ENCODE results near the gene QSOX2.

The QSOX2 gene

DNA sequence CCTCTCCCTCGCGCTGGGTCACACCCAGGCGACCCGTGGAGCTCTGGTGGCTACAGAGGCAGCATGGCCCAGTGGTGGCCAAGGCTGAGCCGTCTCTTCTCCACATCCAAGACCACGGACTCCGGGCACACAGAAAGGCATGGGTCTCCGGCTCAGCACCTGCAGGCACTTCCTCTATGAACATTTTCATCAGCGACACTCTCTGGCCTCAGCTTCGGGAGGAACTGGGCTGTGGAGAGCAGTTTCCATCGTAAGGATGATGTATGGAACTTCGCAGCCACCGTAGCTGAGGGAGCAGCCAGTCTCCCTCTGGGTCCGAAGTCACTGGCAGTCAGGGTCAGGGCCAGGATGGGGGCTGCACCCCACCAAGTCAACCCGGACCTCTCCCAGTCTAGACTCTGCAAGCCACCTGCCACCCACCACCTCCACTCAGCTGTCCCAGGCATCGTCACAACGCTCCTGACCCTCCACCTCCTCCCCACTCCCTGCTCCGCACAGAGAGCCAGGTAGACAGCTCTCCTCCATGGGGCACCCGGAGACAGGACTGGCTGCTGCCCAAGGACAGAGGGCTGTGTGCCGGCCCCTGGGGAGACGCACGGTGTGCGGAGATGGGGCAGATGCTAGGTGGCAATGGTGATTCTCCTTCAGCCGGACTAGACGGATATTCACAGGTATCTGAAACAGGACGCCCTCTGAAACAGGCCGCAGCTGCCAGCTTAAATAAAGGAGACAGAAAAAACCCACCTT, 9.7 kb downstream of the QSOX2 start:
- no peak for DNase-seq

DNA sequence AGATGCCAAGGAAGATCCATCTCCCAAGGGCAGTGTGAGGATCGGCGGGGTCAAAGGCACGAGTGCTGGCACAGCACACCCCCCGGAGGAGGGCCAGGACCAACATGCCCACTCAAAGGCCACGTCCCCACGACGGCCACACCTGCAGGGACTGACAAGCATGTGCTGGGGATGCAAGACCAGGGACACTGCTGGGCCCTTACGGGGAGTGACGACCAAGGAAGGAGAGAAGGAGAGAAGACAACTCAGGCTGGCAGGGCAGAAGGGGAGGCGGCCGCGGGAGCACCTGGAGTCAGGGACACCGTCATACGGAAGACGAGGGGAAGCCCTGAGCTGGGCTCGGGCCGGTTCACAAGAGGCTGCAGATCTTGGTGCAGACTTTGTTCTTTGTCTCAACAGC, 10.4 kb downstream of the QSOX2 start:
- DNase-seq: no peak

DNA sequence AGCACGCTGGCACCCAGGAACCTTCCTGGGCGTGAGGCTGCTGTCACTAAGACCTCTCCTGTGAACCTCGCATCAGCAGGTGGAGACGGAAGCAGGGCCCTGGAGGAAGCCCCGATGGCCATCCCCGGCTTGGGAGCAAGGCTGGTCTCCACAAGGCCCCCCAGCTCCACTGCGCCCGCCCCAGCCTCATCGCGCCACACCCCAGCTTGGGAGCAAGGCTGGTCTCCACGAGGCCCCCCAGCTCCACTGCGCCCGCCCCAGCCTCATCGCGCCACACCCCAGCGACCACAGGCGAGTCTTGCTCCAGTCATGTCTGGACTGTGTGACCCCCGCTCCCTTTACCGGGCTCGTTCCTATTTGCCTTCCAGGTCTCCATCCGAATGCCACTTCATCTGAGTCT, 11.0 kb downstream of the QSOX2 start:
- DNase-seq: no peak

DNA sequence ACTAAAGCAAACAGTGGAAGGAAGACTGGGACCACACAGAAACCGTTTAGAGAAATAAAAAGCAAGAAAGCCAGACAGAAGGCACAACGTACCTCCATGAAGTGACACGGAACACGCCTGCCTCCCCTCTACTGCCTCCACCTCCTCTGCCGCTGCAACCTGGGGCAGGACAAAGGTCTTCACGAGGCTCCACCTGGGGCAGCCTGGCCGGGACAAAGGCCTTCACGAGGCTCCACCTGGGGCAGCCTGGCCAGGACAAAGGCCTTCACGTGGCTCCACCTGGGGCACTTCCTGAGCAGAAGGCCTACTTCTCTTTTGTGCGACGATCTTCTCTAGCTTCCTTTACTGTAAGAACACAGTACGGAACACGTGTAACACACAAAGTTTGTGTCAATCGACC, 11.7 kb downstream of the QSOX2 start:
- DNase-seq: no peak

DNA sequence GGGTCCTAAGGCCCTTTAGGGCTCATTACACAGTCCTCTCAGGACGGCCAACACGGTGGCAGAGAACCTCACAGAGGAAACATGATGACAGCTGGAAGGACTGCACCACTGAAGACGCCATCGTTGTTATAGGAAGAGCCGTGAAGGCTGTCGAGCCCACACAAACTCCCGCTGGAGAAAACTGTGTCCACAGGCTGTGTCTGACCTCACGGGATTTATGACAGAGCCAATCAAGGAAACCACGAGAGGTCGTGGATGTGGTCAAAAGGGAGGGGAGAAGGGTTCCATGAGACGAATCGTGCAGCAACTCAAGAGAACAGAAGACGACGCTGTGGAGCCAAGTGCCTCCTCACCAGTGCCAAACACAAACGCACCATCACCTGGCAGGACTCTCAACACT, 12.2 kb downstream of the QSOX2 start:
- no peak for DNase-seq

DNA sequence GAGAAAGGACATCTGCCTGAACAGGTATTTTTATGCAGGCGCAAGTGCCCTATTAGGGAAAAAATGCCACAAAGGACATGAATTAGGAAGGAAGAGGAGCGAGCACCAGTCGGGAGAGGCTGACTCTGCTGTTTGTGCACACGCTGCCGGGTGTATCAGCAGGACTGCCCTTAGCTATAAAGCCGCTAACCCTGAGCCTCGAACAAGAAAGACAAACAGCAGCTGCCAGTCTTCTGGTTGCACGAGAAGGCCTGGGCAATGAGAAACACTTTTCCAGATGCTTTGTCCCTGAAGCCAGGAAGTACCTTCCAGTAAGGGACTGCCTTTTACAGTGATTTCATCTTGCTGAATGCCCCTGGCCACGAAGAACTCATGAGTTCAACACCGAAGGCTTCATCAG, 12.6 kb downstream of the QSOX2 start:
- no peak for DNase-seq

DNA sequence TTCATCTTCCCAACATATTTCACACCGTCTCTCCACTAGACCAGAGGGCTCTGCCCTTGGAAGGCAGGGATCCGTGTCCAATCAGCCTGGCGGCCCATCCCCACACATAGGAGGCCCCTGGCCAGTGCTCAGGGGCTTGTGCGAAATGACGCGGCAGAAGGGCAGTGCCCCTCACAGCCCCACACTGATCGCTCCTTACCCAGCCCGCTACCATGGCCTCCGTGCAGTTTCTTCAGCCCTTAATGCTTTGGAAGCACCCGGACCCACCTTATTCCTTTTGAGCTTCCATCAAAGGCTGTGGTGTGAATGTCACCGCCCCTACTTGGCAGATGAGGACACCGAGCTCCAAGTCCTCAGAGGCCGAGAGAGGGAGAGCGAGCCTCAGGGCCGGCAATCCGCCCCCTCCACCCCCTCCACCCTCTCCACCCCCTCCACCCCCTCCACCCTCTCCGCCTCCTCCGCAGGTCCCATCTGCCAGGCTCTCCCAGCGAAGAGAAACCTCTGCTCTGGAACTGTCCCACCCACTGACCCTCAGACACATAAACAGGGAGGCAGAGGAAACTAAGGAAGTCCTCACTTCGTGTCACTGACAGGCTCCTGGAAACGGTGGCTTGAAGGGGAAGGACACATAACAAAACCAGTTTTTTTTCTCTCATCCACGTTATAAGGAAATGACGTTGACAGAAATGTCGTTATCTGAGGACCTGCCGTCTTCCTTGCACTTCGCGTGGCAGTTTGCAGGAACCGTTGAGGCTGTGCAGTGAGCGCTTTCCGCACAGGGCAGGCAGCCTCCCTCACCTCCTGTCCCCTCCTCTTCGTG, 13.9 kb downstream of the QSOX2 start:
- peak; percentile 74 for DNase-seq

DNA sequence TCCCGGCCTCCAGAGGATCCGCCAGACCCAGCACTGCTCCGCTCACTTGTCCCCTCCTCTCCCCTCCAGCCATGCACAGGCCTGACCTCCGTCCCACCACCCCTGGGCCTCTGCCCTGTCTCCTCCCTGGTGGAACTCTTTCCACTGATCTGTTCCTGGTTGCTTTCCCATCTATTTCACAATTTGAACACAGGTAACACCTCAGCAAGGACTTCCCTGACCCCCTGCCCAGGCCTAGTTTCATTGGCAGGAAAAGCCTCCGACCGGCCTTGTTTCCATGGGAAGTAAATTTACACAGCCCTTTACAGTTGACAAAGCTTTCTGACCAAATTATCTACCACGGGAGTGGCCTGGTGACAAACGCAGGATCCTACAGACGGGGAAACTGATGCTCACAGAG, 14.8 kb downstream of the QSOX2 start:
- no peak for DNase-seq

DNA sequence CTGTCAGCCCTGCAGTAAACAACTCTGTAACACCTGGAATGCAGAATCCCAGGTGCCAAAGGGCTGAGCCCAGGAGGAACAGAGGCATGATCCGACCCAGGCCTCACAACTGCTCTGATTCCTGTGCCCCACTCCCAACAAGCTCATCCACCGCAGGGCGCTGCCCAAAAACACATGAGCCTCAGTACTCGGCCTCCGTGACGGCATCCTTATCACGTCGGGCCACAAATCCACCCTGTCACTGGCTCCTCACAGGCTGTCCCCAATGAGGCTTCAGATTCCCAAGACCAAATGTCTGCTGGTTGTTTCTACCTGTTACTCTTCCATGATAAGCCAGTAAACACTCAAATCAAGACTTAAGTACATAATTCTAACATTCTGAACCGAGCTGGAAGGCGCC, 15.2 kb downstream of the QSOX2 start:
- no peak for DNase-seq

DNA sequence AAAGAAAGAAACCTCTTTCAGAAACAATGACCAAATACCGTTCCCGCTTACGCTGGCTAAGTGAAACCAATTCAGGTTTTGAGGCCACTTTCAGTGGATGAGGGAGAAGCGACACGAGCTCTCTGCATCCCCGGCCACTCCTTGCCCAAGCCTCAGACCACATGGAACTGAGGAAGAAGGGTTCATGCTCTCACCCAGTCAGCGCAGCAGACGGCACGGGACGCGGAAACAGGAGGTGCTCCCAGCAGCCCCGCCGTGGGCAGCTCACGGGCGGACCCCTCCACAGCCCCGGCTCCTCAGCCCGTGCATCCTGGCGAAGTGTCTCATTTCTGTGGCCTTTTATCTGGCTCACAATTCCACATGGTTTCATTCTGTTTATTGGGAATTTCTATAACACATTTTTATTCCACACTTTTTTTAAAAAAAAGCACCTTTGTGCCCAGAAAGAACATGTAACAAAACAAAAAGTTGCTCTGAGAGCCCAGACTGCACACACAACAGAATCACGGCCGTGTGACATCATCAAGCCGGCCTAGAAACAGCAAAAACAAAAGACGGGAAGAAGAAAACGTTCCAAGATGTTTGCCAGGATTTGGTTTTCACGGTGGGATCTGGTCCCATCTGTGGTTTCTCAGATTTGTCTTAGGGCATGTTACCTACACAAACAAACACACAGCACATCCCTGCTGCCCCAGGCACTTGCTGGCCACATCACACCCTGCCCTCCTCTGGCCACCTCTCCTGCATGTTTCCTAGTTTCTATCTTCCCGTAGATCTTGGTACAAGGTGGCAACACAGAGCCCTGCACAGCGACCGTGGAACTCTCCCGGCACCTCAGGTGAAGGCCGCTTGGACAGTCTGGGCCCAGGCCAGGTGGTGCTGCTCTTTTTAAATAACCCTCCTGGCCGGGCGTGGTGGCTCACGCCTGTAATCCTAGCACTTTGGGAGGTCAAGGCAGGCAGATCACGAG, 16.2 kb downstream of the QSOX2 start:
- DNase-seq: no peak

DNA sequence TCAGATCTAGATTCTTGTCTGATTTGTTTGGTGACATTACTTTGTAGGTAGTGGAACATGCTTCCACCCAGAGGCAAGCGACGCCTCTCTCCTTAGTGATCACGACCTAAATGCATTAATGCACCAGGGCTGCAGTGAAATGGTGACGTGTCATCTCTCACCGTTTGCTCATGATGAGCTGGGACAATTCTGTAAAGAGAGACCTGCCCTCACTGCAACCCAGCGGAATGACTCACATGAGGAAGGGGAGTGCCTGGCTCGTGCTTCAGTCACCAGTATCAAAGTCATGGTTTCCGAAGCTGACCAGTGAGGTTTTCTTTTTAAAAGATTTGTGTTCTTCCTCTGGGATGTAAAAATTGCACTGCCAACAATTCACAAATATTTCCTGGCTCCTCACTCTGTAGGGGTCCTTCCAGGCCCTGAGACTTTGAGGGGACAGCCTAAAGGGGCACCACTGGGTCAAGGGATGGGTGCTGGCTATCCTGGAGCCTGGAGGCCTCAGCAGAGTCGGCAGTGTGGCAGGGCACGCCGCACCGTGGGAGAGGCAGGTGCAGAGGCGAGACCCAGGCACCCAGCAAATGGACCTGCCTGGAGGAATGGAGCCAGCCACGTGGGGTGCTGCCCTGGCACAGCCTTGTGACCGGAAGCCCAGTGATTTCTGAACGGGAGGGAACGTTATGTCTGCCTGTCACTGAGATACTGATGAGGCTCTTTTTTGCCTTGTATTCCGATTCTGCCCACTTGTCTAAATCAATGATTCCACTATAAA, 17.3 kb downstream of the QSOX2 start:
- no peak for DNase-seq

DNA sequence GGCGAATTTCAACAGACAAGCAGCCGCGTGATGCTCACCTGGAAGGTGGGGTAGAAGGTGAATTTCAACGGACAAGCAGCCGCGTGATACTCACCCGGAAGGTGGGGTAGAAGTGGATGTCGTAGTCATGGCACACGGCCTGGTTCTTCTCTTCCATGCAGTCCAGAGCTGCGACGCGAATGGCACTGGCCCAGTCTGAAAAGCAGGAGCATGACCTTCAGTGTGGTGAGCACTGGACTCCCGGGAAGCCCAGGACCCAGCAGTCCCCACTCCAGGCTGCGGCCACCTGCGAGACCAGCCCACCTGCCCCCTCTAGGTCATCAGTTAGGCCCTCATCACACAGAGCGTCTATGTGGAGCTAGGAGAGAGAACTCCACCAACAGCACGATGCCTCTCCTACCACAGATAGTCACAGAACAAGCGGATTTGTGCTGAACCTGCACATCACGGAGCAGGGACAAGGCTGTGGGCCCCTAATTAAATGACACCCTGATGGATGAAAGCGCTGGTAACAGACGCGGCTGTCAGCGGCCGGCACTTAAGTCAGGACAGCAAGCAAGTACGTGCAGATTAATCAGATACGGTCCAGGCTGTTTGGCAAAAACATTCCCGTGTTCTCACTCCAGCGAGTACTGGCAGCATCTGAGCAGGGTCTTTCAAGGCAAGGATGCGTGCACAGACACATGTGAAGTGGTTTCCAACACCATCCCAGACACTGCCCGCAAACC, 18.8 kb downstream of the QSOX2 start:
- no peak for DNase-seq

DNA sequence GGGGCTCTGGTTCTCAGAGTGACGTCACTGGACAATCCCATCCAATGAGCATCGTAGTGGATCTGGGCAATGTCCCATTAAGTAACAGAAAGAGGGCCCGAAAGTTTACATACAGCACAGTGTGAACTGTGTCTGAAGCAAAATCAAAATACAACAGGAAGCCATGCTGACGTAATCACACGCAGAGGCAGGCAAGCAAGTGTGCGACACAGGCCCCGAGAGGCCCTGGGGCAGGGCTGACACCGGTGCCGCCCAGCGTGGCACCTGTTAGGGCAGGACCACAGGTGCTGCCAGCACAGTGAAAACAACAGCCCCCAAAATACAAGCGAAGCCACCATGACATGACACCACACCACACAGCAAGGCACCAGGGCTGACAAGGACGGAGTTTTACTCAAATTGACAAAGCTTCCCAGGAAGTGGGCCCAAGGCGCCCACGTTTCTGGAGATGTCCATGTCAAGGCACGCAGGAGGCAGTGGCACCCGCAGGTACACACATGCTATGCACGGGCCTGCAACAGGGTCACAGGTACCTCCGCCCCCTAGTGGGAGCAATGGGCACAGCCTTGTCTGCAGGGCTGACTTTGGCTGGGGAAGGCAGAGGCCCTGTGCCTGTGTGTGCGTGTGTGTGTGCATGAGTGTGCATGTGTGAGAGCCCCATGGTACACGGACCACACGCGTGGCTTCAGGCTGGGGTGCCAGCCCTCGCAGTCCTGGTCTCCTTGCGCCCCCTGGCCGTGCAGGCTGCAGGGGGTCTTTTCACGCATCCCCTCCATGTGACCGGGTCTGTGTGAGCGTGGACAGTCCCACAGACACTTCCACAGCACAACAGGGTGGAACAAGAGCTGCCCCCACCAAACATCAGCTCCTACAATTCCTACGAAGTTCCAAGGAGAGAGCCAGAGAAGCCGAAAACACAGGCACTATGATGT, 19.6 kb downstream of the QSOX2 start:
- peak; percentile 19 for DNase-seq

DNA sequence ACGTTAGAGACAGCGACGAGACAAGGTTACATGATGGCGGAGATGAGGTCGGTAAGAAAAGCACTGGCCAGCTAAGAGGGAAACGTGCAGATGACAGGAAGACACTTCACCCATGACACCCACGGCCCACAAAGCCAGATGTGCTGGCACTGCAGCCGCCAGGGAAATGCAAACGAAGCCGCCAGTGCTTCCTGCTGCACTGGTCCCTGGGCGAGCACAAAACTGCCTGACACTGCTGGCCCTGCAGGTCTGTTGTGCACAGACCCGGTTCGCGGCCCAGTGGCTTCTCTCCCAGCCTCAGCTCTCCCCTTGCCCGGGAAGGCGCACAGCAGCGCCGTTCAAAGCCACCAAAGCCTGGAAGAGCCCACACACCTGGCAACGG, 20.3 kb downstream of the QSOX2 start:
- no peak for DNase-seq

DNA sequence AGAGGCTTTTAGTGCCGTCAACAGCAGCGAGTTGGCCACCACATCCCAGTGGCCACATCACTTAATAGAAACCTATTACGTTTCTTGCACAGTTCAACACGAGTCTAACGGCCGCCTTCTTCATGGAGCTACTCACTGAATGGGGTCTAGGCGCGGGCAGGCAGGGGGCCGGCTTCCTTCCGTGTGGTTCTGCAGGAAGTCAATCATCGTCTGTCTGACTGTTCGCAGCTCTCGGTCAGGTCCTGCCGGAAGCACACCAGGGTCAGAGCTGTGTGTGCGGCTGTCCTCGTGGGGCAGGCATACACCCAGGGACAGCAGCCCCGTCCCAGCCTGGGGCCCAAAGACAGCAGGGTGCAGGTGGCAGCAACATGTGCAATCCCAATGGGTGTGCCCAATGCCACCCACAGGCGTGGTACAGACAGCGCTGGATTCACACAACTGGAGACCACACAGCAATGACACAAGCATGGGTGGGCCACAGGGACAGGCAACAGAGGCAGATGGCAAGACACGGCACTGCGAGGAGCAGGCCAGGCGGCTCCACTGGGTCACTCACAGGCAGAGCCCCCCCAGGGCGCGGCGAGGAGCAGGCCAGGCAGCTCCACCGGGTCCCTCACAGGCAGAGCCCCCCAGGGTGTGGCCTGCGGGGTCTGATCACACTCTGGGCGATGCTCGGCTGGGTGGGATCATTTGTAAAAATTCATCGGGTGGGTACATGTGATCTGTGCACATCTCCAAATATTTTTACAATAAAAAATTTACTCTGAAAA, 21.6 kb downstream of the QSOX2 start:
- no peak for DNase-seq

DNA sequence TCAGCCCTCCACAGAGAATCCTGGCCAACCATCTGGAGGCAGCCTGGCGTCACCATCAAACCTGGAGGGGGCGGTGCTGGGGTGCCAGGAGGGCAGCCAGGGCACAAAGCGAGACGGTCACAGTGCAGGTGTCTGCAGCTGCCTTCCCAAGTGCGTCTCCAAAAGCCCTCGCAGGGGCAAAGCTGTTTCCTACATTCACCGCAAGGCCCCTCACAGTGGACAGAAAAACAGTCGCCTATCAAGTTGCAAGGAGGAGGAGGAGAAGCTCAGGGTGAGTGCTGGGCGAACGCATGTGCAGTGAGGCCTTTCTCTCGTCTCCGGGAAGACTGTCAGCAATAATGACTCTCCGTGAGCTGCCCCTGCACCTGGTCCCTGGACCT, 22.7 kb downstream of the QSOX2 start:
- DNase-seq: no peak

DNA sequence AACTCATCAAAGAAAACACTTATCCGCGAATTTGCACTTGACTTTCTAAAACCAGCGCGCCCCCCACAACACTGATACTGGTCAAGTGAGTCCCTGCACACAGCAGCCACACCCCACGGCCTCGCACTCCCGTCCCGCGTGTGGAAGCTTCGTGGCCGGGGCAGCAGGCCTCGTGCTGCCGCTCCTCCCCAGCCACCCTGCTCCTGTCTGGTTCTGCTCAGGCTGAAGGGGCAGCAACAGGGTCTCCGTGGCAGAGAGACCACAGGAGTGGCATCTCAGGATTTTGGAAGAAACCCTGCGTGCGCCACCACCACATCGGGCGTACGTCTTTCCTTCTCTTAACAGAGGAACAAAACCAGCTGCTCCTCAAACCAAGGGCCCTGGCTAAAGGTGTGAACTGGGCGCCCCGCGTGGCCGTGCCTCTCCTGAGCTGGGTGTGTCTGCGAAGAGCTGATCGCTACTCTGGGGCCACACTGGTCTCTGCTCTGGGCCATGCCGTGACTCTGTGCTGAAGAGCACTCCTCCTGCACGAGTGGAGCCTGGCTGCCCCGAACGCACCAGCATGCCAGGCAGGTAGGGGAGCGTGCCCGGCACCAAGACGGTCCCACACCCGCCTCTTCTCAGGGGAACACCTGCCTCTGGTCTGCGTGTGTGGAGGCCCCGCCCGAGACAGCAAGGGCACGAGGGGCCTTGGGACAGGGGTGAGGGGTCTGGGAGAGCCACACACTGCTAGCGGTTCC, 23.3 kb downstream of the QSOX2 start:
- no peak for DNase-seq

DNA sequence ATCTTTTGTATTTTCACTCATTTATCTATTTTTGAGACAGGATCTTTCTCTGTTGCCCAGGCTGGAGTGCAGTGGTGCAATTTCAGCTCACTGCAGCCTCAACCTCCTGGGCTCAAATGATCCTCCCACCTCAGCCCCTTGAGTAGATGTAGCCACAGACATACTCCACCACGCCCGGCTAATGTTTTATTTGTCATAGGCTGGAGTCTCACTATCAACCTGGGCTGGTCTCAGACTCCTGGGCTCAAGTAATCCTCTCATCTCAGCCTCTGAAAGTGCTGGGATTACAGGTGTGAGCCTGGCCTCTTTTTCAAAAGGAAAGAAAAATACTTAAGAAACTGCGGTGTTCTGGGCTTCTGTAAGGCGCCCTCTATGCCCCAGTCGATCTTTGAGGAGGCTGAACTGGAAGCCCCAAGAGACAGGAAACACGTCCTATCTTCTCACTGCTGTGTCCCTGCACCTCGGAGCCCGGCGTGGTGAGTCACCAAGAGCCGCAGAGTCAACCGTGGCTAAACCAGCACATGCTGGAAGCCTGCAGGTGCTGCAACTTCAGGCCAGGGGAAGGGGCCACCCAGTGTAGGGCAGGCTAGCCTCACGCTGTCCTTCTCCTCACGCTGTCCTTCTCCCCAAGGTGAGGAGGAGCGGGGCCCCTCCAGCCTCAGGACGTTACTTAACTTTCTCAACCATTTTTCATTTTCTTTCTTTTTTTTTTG, 25.4 kb downstream of the QSOX2 start:
- DNase-seq: no peak

DNA sequence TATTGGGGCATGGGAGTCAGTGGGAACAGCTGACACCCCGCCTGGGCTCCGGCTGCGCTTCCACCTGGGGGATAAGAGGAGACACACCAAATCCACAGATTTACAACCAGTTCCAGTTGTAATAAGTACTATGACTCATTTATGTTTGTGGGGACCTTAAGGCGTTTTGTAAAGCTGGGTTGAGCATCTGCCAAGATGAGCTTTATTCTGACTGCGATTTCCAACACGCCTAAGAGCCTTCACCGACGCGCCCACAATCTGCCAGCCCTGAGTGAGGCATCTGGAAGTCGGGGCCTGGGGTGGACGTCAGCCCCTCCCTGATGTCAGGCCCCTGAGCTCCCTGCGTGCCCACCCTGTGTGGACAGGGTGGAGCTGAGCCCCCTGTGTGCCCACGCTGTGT, 26.3 kb downstream of the QSOX2 start:
- DNase-seq: no peak
